ENCODE measurements around the gene SDK2. TPM values are rescaled to one million over a fixed set of nuclear protein-coding genes. Genes with fewer than 3 reads are reported as not detected.

Gene SDK2
- total and polyA plus RNA-seq, 2 of the 8 experiments (the other 6 are each of a cell fraction or from before 2014, with no cell fraction given) = 3.9 to 4.1 TPM

GRCh38 chr17:73623247-73623646 is 21.0 kb downstream of the SDK2 start:
- H4K8ac ChIP-seq (ENCODE audit: extremely low read depth, insufficient read depth, low read length) = no peak overlapping the region
- no peak overlapping the region for H4K91ac ChIP-seq (replicated peaks; ENCODE audit: insufficient read length, low read length)
- H2AK5ac ChIP-seq (ENCODE audit: low read depth, low read length) = no peak overlapping the region
- peaks cover 0 to 17% (median 2%) of the 10 kb centered on the region in 4 experiments; a peak in 5 of 7 replicates for H3K4me1 ChIP-seq (replicated peaks in 1 of 4; ENCODE audit: control insufficient read depth in 3 of 4, insufficient read depth in 4 of 4, low read length in 3 of 4)
- no peak overlapping the region for H3K56ac ChIP-seq (replicated peaks; ENCODE audit: insufficient read length, low read depth, low read length)
- CTCF ChIA-PET (ENCODE audit: partially characterized antibody) = interaction anchor here (0.7 to 2.8 kb wide), 4 partner anchors 12 to 109 kb away, joined by 3 to 9 read pairs (median 4); no protein-coding TSS in a partner anchor
- TF ChIP-seq KDM1A (IDR thresholded peaks at IDR 0.05; ENCODE audit: borderline replicate concordance, low read length) (no peak), CEBPB (IDR thresholded peaks at IDR 0.05; ENCODE audit: low read depth, low read length) (no peak)
- H3K27me3 ChIP-seq (replicated peaks in 1 of 4; ENCODE audit: control insufficient read depth in 3 of 4, extremely low read depth in 1 of 4, insufficient read depth in 3 of 4, low read length in 3 of 4) = no peaks in the 10 kb centered on the region
- H3K18ac ChIP-seq (ENCODE audit: extremely low read depth, low read length) = no peak overlapping the region
- H3K4ac ChIP-seq (replicated peaks; ENCODE audit: insufficient read length, low read depth, low read length) = no peak overlapping the region
- H3K27ac ChIP-seq (ENCODE audit: low read depth, low read length) = no peak overlapping the region
- FAIRE-seq (no peak), DNase-seq (ENCODE audit: low read depth in 1 of 2, low spot score in 2 of 2) (no peak)
- H3K23me2 ChIP-seq (ENCODE audit: low read depth, low read length) = no peaks in the 10 kb centered on the region
- no peak overlapping the region for H2BK12ac ChIP-seq (ENCODE audit: low read depth, low read length)
- no peaks in the 10 kb centered on the region for H4K20me1 ChIP-seq (replicated peaks in 1 of 2; ENCODE audit: control insufficient read depth in 1 of 2, insufficient read depth in 2 of 2, low read length in 2 of 2)
- H2BK15ac ChIP-seq (ENCODE audit: low read length) = no peak overlapping the region
- H3K36me3 ChIP-seq (ENCODE audit: control insufficient read depth in 2 of 4, insufficient read depth in 4 of 4, low read length in 3 of 4) = no peaks in the 10 kb centered on the region
- H2BK5ac ChIP-seq (ENCODE audit: low read depth, low read length) = no peak overlapping the region
- H3K23ac ChIP-seq (ENCODE audit: insufficient read length) = no peak overlapping the region
- no peak overlapping the region for H3K9ac ChIP-seq (replicated peaks in 1 of 4; ENCODE audit: extremely low read depth in 1 of 4, low read depth in 3 of 4, low read length in 3 of 4)
- no peak overlapping the region for H2BK20ac ChIP-seq (ENCODE audit: low read length)
- H3K79me2 ChIP-seq (ENCODE audit: control insufficient read depth in 1 of 2, insufficient read depth in 2 of 2, low read length in 2 of 2) = no peaks in the 10 kb centered on the region
- 60% methylated on average over 2 of the region's 2 CpGs; no CpG with 5 or more reads in 1 of the 2 experiments for WGBS, 2 experiments (ENCODE audit: extremely low coverage in 1 of 2, insufficient coverage in 1 of 2, insufficient read length in 1 of 2, insufficient replicate concordance in 2 of 2, low coverage in 1 of 2, low lambda C conversion rate in 2 of 2, missing lambda C conversion rate in 1 of 2)
- no peak overlapping the region for H3K4me3 ChIP-seq (ENCODE audit: extremely low read depth in 1 of 4, insufficient read depth in 2 of 4, low read depth in 3 of 4, low read length in 4 of 4)
- no peak overlapping the region for H2BK120ac ChIP-seq (replicated peaks; ENCODE audit: low read depth, low read length)
- no peak overlapping the region for H2AFZ ChIP-seq (ENCODE audit: low read length)
- no peaks in the 10 kb centered on the region for H3K79me1 ChIP-seq (ENCODE audit: low read depth, low read length)
- no peak overlapping the region for H3K4me2 ChIP-seq (ENCODE audit: insufficient read depth in 1 of 2, low read depth in 2 of 2, low read length in 2 of 2)
- H3K14ac ChIP-seq (ENCODE audit: insufficient read length) = no peak overlapping the region
- H4K5ac ChIP-seq (ENCODE audit: insufficient read length, low read depth, low read length) = no peak overlapping the region
- POLR2A ChIA-PET (ENCODE audit: partially characterized antibody) = no interaction called here
- peaks cover 4% of the 10 kb centered on the region in 2 experiments; a peak in 2 of 4 replicates for H3K9me3 ChIP-seq (ENCODE audit: insufficient read depth in 2 of 2, low read depth in 1 of 2, low read length in 1 of 2)
